MV-4-11 (cell line): ENCODE results near the gene NADSYN1.

ENCODE experiments used
- DNase-seq: peaks from one replicate; lab custom pipeline; 2025; lab: John Stamatoyannopoulos, UW

NADSYN1 gene

DNA sequence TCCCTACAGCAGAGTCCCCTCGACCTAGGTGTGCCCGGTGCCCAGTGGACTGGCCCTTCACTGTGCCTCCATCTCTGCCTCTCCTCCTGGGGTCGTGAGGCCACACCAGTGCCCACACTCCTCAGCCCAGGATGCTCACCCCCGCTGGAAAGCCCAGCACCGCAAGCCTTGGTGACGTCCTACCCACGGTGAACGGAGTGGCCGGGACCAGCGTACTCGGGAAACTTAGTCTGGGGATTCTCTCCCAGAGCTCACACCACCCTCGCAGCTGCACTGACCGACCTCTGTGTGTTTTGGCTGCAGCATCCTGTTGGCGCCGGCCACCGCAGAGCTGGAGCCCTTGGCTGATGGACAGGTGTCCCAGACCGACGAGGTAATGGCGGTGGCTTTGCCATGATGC lies 38.5 kb downstream of the NADSYN1 start:
- DNase-seq = no peak

- peak; percentile 1 for DNase-seq
Measured at GRCh38 chr11:71491940-71492339, 38.9 kb downstream of the NADSYN1 start.

- DNase-seq = no peak
Measured at GRCh38 chr11:71495286-71496230, 42.6 kb downstream of the NADSYN1 start.

- DNase-seq = no peak
Measured at GRCh38 chr11:71496421-71496820, 43.4 kb downstream of the NADSYN1 start.

- DNase-seq = no peak
Measured at GRCh38 chr11:71498091-71498490, 45.1 kb downstream of the NADSYN1 start.

DNA sequence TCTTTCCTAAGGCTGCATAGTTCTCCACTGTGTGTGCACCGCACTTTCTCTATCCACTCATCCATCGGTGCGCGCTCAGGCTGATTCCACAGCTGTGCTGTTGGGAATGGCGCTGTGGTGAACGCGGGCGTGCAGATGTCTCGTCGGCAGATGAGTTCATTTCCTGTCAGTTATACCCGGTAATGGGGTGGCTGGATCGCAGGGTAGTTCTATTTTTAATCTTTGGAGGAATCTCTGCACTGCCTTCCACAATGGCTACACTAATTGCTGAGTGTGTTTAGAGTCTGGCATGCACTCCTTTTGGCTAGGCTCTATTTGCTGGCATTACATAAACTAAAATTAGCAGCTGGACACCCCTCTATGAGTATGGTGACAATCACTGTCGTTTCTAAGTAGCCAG lies 46.1 kb downstream of the NADSYN1 start:
- DNase-seq = peak; percentile 54

DNA sequence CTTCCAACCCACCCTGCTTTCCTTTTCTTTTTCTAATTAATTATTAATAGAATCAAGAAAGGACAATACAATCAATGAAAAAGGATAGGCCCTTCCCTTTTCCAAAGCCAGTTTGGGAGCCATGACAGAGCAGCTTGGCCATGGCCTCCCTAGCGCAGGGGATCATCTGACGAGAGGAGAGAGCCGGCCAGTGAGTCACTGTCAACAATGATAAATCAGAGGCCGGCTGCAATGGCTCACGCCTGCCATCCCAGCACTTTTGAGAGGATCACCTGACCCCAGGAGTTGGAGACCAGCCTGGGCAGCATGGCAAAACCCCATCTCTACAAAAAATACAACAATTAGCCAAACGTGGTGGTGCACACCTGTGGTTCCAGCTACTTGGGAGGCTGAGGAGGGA lies 46.5 kb downstream of the NADSYN1 start:
- DNase-seq = no peak

DNA sequence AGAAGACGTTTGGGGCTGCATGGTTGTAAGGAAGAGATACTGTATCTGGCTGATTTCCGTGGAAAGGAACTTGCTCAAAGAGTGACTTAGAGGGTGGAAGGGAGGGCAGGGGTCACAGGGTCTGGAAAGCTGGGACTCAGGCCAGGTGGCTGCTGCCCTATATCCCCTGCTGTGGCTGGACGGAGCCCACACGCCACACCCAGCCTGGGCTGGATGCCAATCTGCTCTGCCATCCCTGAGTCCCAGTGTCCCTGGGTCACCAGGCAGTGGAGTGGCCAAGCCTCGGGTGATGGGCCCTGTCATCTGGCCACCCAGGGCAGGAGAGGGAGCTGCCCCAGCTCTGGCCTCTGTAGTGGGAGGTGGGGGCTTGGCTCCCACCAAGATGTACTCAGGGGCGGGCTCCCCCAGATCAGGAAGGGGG lies 47.6 kb downstream of the NADSYN1 start:
- DNase-seq = no peak

GRCh38 chr11:71501071-71501985 lies 48.3 kb downstream of the NADSYN1 start:
- DNase-seq = no peak

DNA sequence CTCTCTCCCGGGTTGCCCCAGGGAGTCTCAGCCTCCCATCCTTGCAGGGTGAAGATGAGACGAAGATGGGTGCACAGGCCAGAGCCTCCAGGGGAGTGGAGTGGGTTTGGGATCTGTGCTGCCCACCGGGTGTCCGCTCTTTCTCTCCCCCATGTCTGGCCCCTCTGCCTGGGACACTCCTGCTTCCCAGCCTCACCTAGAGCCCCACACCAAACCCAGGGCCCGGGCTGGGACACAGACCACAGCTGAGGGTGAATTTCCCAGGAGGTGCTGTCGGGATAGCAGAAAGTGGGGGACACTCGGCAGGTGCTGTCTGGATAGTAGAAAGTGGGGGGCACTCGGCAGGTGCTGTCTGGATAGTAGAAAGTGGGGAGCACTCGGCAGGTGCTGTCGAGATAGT lies 49.0 kb downstream of the NADSYN1 start:
- no peak for DNase-seq

DNA sequence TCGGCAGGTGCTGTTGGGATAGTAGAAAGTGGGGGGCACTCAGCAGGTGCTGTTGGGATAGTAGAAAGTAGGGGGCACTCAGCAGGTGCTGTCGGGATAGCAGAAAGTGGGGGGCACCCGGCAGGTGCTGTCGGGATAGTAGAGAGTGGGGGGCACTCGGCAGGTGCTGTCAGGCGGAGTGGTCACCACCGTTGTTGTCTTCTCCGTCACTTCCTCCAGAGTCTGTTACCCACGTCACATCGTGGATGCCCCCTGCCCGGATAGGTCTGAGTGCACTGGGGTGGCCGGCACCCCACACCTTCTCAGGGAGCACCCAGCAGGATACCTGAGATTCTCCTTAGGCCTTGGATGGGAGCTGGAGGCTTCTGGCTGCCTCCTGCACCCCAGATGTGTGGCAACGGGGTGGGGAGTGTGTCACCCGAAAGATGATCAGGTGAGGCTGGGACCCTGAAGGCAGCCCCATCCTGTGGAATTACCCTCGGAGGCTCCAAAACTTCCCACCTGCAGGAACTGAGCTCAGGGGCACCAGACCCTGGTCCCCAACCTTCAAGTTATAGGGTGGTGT lies 50.0 kb downstream of the NADSYN1 start:
- DNase-seq = no peak

- DNase-seq = no peak
Measured at GRCh38 chr11:71504531-71504930, 51.5 kb downstream of the NADSYN1 start.

DNA sequence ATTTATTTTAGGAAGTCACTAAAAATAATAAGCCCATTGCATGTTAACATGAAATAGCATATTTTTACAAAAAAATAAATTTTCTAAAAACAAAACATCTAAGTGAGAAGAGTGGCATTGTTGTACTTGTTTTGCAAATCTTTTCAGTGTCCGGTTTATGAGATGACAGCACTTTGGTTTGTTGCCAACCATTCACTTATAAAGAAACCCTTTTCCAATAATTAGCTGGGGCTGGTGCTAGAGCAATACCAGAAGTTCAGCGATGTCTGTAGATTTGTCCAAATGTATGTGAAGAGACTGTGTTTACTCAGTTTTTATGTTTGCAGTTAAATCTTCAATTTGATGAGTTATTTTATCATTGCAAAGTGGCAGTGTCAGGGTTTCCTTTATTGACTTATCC lies 52.0 kb downstream of the NADSYN1 start:
- DNase-seq = no peak

DNA sequence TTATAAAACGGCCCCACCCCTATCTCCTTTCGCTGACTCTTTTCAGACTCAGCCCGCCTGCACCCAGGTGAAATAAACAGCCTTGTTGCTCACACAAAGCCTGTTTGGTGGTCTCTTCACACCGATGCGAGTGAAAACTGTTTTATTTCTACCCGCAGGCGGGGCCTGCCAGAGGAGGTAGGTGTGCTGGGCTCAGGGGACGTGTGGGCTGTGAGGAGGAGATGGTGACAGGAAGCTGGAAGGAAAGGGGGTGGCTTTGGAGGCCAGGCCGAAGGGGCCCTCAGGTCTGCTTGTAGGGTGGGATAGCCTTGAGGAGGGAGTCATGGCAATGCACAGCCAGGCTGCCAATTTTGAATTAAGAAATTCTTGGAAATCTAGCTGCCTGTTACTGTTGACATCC lies 52.8 kb downstream of the NADSYN1 start:
- DNase-seq = no peak

DNA sequence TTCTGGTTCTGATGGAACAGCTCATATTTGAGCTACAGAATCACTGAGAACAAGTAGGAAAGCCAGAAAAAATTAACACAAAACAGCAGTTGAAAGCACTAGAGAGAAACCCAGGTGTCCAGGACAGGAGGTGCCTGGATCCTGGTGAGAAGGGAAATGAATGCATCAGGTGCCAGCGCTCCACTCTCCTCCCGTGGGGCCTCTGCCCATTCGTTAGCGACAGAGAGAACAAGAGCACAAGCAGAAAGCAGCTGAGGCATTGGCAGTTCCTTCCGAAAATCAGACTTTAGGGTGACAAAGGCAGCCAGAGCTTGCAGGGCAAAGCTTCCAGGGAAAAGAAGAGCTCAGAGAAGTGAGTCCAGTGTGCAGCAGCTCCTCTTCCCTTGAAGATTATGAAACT lies 54.1 kb downstream of the NADSYN1 start:
- no peak for DNase-seq

- DNase-seq = no peak
Measured at GRCh38 chr11:71518506-71519471, 65.8 kb downstream of the NADSYN1 start.

DNA sequence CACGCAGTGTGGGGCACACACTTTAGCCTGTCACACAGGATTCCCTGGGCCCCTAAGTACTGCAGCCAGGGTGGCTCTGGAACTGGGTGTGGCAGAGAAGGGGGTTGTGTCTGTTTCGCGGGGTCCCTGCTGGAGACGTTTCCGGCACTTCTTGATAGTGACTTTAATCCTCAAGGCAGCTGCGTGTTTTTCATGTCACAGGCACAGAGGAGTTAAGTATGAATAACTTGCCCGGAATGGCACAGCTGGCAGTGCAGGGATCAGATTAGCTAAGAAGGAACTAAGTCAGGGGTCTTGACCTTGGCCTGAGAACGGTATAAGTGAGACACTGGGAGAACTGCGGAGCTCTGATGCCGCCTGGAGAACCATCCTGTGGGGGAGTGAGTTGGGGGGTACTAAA lies 66.5 kb downstream of the NADSYN1 start:
- no peak for DNase-seq

DNA sequence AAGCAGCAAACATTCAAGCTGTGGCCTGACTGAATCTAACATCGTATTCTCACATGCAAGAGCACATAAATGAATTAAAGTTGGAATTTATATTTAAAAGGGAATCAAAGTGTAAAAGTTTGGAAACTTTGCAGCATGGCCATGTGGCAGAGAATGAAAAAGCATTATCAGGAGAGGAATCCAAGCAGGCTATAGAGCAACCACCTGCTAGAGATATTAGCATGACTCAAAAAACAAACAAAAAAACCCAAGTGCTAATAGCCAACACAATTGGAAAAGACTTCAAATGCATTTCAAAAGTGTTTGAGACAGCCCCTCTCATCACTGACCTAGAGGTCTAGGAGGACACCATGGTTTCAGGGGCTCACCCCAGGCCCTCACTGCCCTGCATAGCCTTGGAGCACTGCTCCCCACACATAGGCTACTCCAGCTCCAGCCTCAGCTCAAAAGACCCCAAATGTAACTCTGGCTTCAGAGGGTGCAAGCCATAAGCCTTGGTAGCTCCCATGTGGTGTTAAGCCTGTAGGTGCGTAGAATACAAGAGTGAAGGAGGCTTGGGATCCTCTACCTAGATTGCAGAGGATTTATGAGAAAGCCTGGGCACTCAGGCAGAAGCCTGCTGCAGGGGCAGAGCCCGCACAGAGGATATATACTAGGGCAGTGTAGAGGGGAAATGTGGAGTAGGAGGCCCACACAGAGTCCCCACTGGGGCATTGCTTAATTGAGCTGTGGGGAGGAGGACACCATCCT lies 72.4 kb downstream of the NADSYN1 start:
- no peak for DNase-seq

GRCh38 chr11:71525938-71526495 lies 73.0 kb downstream of the NADSYN1 start:
- DNase-seq = no peak
